Osteocyte (in vitro differentiated cells): ENCODE data around the gene TDRD3. TPM values are rescaled to one million over a fixed set of nuclear protein-coding genes. Genes with fewer than 3 reads are reported as not detected.
A peak's percentile ranks its signal among the peaks of the same experiment; 100 is the strongest.

Experiments
- DNase-seq: peaks from one replicate; pipeline ENCODE4 v3.0.0; 2021; ENCODE audit warnings: mixed read lengths; ENCODE audit not compliant: unreplicated experiment; ENCODE audit errors: extremely low spot score
- H3K27ac Mint-ChIP-seq: one replicate; pipeline ENCODE4 v1.8.0; 2021; ENCODE audit warnings: mild to moderate bottlenecking, mixed read lengths; ENCODE audit not compliant: unreplicated experiment
- H3K27me3 Mint-ChIP-seq: one replicate; pipeline ENCODE4 v1.8.0; 2021; ENCODE audit warnings: mixed read lengths; ENCODE audit not compliant: unreplicated experiment
- H3K36me3 Mint-ChIP-seq: one replicate; pipeline ENCODE4 v1.8.0; 2021; ENCODE audit warnings: mixed read lengths; ENCODE audit not compliant: unreplicated experiment
- H3K4me1 Mint-ChIP-seq: one replicate; pipeline ENCODE4 v1.8.0; 2021; ENCODE audit warnings: mixed read lengths; ENCODE audit not compliant: unreplicated experiment
- H3K4me3 Mint-ChIP-seq: one replicate; pipeline ENCODE4 v1.8.0; 2021; ENCODE audit warnings: mild to moderate bottlenecking, moderate library complexity, mixed read lengths; ENCODE audit not compliant: unreplicated experiment
- H3K9me3 Mint-ChIP-seq: one replicate; pipeline ENCODE4 v1.8.0; 2021; ENCODE audit warnings: mixed read lengths; ENCODE audit not compliant: unreplicated experiment
- CTCF ChIP-seq: fragments of 200-600 bp; sonication (generic); IDR thresholded peaks from 2 replicates; pipeline ENCODE4 v1.5.0; 2021; ENCODE audit warnings: antibody characterized with exemption, mild to moderate bottlenecking, moderate library complexity
- total RNA-seq: library from RNA; stranded (reverse); gene quantifications from 2 replicates; pipeline ENCODE4 v1.2.1, GENCODE V29; 2021

The TDRD3 gene
- total RNA-seq, 1 donor from 2014 or later = 27.6 TPM

GRCh38 chr13:60448907-60449510 is 52.0 kb downstream of the TDRD3 start:
- H3K4me3 Mint-ChIP-seq = no peak overlapping the region
- H3K4me1 Mint-ChIP-seq = peaks cover 1% of the 10 kb centered on the region
- H3K9me3 Mint-ChIP-seq = no peaks in the 10 kb centered on the region
- no peak overlapping the region for H3K27ac Mint-ChIP-seq
- TF ChIP-seq CTCF = peak; percentile 81
- H3K36me3 Mint-ChIP-seq = peaks cover 4% of the 10 kb centered on the region
- DNase-seq = no peak
- no peaks in the 10 kb centered on the region for H3K27me3 Mint-ChIP-seq

- H3K36me3 Mint-ChIP-seq = peaks cover 6% of the 10 kb centered on the region
- DNase-seq = no peak
Measured at GRCh38 chr13:60453490-60453889, 56.5 kb downstream of the TDRD3 start.

GRCh38 chr13:60454425-60454824 is 57.4 kb downstream of the TDRD3 start:
- no peak overlapping the region for H3K27ac Mint-ChIP-seq
- no peak for TF ChIP-seq CTCF
- no peaks in the 10 kb centered on the region for H3K9me3 Mint-ChIP-seq
- H3K4me1 Mint-ChIP-seq = peaks cover 4% of the 10 kb centered on the region
- no peak overlapping the region for H3K4me3 Mint-ChIP-seq
- H3K27me3 Mint-ChIP-seq = no peaks in the 10 kb centered on the region
- DNase-seq = no peak
- H3K36me3 Mint-ChIP-seq = peaks cover 6% of the 10 kb centered on the region

More at GRCh38 chr13:60453490-60453889, 56.5 kb downstream of the TDRD3 start:
- Mint-ChIP-seq H3K27me3 (no peaks in the 10 kb centered on the region), H3K27ac (no peak overlapping the region), H3K4me1 (peaks cover 4% of the 10 kb centered on the region), H3K9me3 (no peaks in the 10 kb centered on the region), H3K4me3 (no peak overlapping the region)
- TF ChIP-seq CTCF = no peak

- Mint-ChIP-seq H3K4me3 (no peak overlapping the region), H3K4me1 (no peaks in the 10 kb centered on the region), H3K36me3 (peaks cover 18% of the 10 kb centered on the region), H3K9me3 (peaks cover 6% of the 10 kb centered on the region), H3K27me3 (no peaks in the 10 kb centered on the region), H3K27ac (no peak overlapping the region)
- no peak for TF ChIP-seq CTCF
- DNase-seq = no peak
Measured at GRCh38 chr13:60463787-60464186, 66.8 kb downstream of the TDRD3 start.

- Mint-ChIP-seq H3K9me3 (peaks cover 14% of the 10 kb centered on the region), H3K4me3 (no peak overlapping the region), H3K4me1 (no peaks in the 10 kb centered on the region), H3K27me3 (no peaks in the 10 kb centered on the region), H3K27ac (no peak overlapping the region), H3K36me3 (peaks cover 24% of the 10 kb centered on the region)
- no peak for TF ChIP-seq CTCF
- no peak for DNase-seq
Measured at GRCh38 chr13:60467098-60467497, 70.1 kb downstream of the TDRD3 start.
